NB4 (cell line): ENCODE measurements around the gene KLHDC3.

ENCODE experiments used
- CTCF ChIP-seq: IDR thresholded peaks from one replicate; pipeline ENCODE4 v1.5.1; 2012; ENCODE audit warnings: low read depth, low read length
- MYC ChIP-seq: IDR thresholded peaks from 2 replicates; pipeline ENCODE4 v1.6.1; 2011; ENCODE audit warnings: low read depth, low read length

- TF ChIP-seq MYC (no peak), CTCF (no peak)
These were observed 21.6 kb downstream of the KLHDC3 start for GRCh38 chr6:43035495-43036194.
